HAP-1 (cell line): ENCODE data around the gene NDNF.
A peak's percentile ranks its signal among the peaks of the same experiment; 100 is the strongest.

ENCODE experiments used
- DNase-seq, 2 experiments: peaks; one replicate each; pipeline ENCODE4 v3.0.0-alpha.2; 2016 to 2020; ENCODE audit warnings: low spot score in 2 of 2
- H3K27me3 ChIP-seq: fragments of 250-450 bp; sonication (Bioruptor Pico); 2 replicates; pipeline ENCODE4 v1.5.1; 2020; ENCODE audit warnings: low read depth, mild to moderate bottlenecking, moderate library complexity
- H3K36me3 ChIP-seq: fragments of 250-450 bp; sonication (Bioruptor Pico); replicated peaks from 2 replicates; pipeline ENCODE4 v1.5.1; 2020; ENCODE audit warnings: mild to moderate bottlenecking
- H3K4me1 ChIP-seq: fragments of 250-450 bp; sonication (Bioruptor Pico); 2 replicates; pipeline ENCODE4 v1.5.1; 2020; ENCODE audit warnings: mild to moderate bottlenecking
- H3K4me3 ChIP-seq: fragments of 250-450 bp; sonication (Bioruptor Pico); 2 replicates; pipeline ENCODE4 v1.5.1; 2020; ENCODE audit warnings: mild to moderate bottlenecking, moderate library complexity
- H3K9me3 ChIP-seq: fragments of 250-450 bp; sonication (Bioruptor Pico); 2 replicates; pipeline ENCODE4 v1.5.1; 2020; ENCODE audit warnings: mild to moderate bottlenecking, moderate library complexity
- in situ Hi-C: fragments of 300-500 bp; cut with MboI; formaldehyde crosslinking; loops from 3 replicates; pipeline ENCODE4 v1.14.3; 2020; ENCODE audit warnings: low sequenced_read_pairs, inconsistent platforms, mixed read lengths

The NDNF gene, protein sequence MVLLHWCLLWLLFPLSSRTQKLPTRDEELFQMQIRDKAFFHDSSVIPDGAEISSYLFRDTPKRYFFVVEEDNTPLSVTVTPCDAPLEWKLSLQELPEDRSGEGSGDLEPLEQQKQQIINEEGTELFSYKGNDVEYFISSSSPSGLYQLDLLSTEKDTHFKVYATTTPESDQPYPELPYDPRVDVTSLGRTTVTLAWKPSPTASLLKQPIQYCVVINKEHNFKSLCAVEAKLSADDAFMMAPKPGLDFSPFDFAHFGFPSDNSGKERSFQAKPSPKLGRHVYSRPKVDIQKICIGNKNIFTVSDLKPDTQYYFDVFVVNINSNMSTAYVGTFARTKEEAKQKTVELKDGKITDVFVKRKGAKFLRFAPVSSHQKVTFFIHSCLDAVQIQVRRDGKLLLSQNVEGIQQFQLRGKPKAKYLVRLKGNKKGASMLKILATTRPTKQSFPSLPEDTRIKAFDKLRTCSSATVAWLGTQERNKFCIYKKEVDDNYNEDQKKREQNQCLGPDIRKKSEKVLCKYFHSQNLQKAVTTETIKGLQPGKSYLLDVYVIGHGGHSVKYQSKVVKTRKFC

GRCh38 chr4:121072224-121073003 is at the start of gene NDNF:
Gene NDNF (minus strand): TSS chr4:121072535. CDS start chr4:121045837, 26,698 bp downstream.
- H3K4me3 ChIP-seq: peak within 1 kb of the TSS; percentile 16
- H3K9me3 ChIP-seq: no peaks in the 10 kb centered on the region
- H3K4me1 ChIP-seq: no peaks in the 10 kb centered on the region; the same call in 1 of the 2 replicates
- no peaks in the 10 kb centered on the region for H3K36me3 ChIP-seq
- H3K27me3 ChIP-seq: peaks cover 51% of the 10 kb centered on the region
- in situ Hi-C loops: no loop called here
- DNase-seq: peak in 1 of 2 experiments; percentile 31

DNA sequence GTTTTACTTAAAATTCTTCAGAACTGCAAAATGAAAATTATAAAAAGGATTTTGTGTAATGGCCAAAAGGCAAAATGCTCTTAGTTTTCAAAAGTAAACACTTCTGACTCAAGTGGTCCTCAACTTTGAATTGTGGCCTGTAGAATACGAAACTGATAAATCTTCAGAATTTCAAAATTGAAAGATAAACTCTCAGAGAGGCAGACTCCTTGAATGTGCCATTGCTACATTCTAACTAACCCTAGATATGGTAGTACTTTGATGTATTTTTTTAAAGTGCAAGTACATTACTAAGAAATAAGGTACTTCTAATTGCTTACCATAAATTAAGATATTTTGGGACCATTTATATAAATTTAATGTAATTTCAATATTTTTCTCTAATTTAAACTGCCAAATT is 47.4 kb upstream of the NDNF start:
- DNase-seq: no peak
- no peak overlapping the region for H3K4me3 ChIP-seq
- in situ Hi-C loops: no loop called here
- H3K4me1 ChIP-seq: no peaks in the 10 kb centered on the region
- no peaks in the 10 kb centered on the region for H3K9me3 ChIP-seq
- no peaks in the 10 kb centered on the region for H3K36me3 ChIP-seq
- H3K27me3 ChIP-seq: 0 out of 2 replicates have a peak, but pooled peaks cover 3% of the 10 kb centered on the region

- Histone ChIP-seq H3K27me3 (0 out of 2 replicates have a peak, but pooled peaks cover 3% of the 10 kb centered on the region), H3K9me3 (no peaks in the 10 kb centered on the region), H3K4me3 (no peak overlapping the region), H3K36me3 (no peaks in the 10 kb centered on the region), H3K4me1 (no peaks in the 10 kb centered on the region)
- in situ Hi-C loops: no loop called here
- DNase-seq: no peak
These were observed 46.0 kb upstream of the NDNF start for GRCh38 chr4:121118344-121118743.

DNA sequence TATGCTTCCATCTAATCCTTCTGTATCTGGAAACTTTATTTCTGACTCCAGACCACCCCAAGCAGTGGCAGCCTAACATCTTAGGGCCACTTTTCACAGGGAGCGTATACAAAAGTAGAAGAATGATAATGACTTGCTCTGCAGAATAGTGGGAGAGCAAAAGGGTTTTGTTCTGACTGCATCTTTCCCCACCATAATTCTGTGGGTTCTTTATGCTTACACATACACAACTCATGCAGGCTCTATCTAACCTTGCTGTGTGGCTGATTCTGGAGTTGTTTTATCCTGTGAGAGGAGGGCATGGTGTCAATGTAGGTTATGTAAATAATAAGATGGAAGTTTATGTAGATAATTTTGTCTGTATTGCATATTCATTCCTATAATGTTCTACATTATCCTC is 42.4 kb upstream of the NDNF start:
- H3K4me3 ChIP-seq: no peak overlapping the region
- no peak for DNase-seq
- in situ Hi-C loops: no loop called here

DNA sequence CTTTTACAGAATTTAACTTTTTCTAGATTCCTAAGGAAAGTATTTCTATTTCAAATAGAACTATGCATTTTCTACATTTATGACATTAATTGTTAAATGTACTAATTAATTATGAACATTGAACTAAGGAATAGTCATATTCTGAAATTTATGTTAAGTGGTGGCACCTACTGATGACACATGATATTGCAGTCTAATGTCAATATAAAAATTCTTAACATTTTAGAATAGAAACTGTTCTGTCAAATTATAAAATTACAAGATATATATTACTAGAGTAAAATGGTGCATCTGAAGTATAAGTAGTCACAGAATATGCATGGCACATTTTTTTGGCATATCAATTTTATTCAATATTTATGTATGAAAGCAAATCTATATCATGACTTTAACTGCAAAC is 40.2 kb upstream of the NDNF start:
- in situ Hi-C loops: no loop called here
- H3K9me3 ChIP-seq: no peaks in the 10 kb centered on the region
- no peaks in the 10 kb centered on the region for H3K4me1 ChIP-seq
- no peak for DNase-seq
- H3K27me3 ChIP-seq: peaks cover 3% of the 10 kb centered on the region; the same call in 1 of the 2 replicates
- no peak overlapping the region for H3K4me3 ChIP-seq
- no peaks in the 10 kb centered on the region for H3K36me3 ChIP-seq

More for the DNA sequence above, 42.4 kb upstream of the NDNF start:
- Histone ChIP-seq H3K9me3 (no peaks in the 10 kb centered on the region), H3K36me3 (no peaks in the 10 kb centered on the region), H3K27me3 (0 out of 2 replicates have a peak, but pooled peaks cover 3% of the 10 kb centered on the region), H3K4me1 (no peaks in the 10 kb centered on the region)

DNA sequence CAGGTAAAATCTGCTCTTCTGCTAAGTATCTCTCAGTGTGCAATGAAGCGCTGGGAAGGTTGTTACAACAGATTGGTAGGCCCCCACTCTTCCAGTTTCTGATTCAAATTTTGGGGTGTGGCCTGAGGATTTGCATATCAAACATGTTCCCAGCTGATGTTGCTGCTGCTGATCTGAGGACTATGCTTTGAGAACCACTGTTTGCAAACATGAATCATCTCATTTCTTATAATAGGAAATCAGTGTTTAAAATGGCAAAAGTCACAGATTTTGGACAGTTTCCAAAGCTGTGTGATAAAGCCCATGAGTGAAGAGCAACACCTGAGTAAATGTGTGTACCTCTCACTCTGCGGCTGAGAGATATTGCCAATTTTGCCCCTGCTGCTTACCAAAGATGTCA is 36.2 kb upstream of the NDNF start:
- Histone ChIP-seq H3K27me3 (no peaks in the 10 kb centered on the region; the same call in 1 of the 2 replicates), H3K4me3 (no peak overlapping the region), H3K4me1 (no peaks in the 10 kb centered on the region), H3K9me3 (no peaks in the 10 kb centered on the region), H3K36me3 (no peaks in the 10 kb centered on the region)
- no peak for DNase-seq
- in situ Hi-C loops: no loop called here

DNA sequence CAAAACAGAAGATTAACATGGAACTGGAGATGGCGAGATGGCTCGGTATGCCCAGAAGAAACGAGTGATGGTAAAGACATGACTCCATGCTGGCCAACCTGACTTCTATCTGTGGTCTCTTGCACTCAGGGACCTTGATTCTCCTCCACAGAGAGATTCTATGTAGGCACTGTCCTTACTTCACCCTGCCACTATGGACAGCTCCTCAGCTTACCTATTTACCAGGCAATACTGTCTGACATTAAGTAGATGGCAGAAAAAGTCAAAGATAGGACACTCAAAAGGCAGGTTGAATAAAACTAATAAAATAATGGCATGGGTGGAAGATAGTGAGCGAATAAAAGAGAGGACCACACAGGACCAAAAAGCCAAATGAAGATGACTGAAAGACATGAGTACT is 35.2 kb upstream of the NDNF start:
- no peaks in the 10 kb centered on the region for H3K4me1 ChIP-seq
- no peaks in the 10 kb centered on the region for H3K9me3 ChIP-seq
- no peaks in the 10 kb centered on the region; the same call in 1 of the 2 replicates for H3K27me3 ChIP-seq
- in situ Hi-C loops: no loop called here
- no peak for DNase-seq
- no peak overlapping the region for H3K4me3 ChIP-seq
- no peaks in the 10 kb centered on the region for H3K36me3 ChIP-seq

GRCh38 chr4:121100093-121100775 is 27.9 kb upstream of the NDNF start:
- in situ Hi-C loops: no loop called here
- no peaks in the 10 kb centered on the region for H3K4me1 ChIP-seq
- H3K9me3 ChIP-seq: no peaks in the 10 kb centered on the region
- H3K4me3 ChIP-seq: no peak overlapping the region
- DNase-seq: no peak
- no peaks in the 10 kb centered on the region for H3K36me3 ChIP-seq
- H3K27me3 ChIP-seq: 0 out of 2 replicates have a peak, but pooled peaks cover 4% of the 10 kb centered on the region

GRCh38 chr4:121098266-121098665 is 25.9 kb upstream of the NDNF start:
- DNase-seq: no peak
- Histone ChIP-seq H3K4me3 (no peak overlapping the region), H3K27me3 (0 out of 2 replicates have a peak, but pooled peaks cover 4% of the 10 kb centered on the region), H3K4me1 (no peaks in the 10 kb centered on the region), H3K9me3 (no peaks in the 10 kb centered on the region), H3K36me3 (no peaks in the 10 kb centered on the region)
- in situ Hi-C loops: loop anchor here (10.0 to 25.0 kb wide), 2 partner anchors 936 to 1023 kb away; no protein-coding TSS in a partner anchor

- in situ Hi-C loops: loop anchor here (10.0 to 25.0 kb wide), 2 partner anchors 934 to 1022 kb away; no protein-coding TSS in a partner anchor
- no peaks in the 10 kb centered on the region for H3K4me1 ChIP-seq
These were observed 24.3 kb upstream of the NDNF start for GRCh38 chr4:121096629-121097028.

GRCh38 chr4:121096191-121096590 is 23.9 kb upstream of the NDNF start:
- no peaks in the 10 kb centered on the region for H3K4me1 ChIP-seq
- no peak for DNase-seq
- H3K27me3 ChIP-seq: 0 out of 2 replicates have a peak, but pooled peaks cover 4% of the 10 kb centered on the region
- H3K4me3 ChIP-seq: no peak overlapping the region
- H3K9me3 ChIP-seq: no peaks in the 10 kb centered on the region
- in situ Hi-C loops: loop anchor here (10.0 to 25.0 kb wide), 2 partner anchors 934 to 1021 kb away; no protein-coding TSS in a partner anchor
- no peaks in the 10 kb centered on the region for H3K36me3 ChIP-seq

More at GRCh38 chr4:121096629-121097028, 24.3 kb upstream of the NDNF start:
- DNase-seq: no peak
- Histone ChIP-seq H3K9me3 (no peaks in the 10 kb centered on the region), H3K4me3 (no peak overlapping the region), H3K36me3 (no peaks in the 10 kb centered on the region), H3K27me3 (0 out of 2 replicates have a peak, but pooled peaks cover 4% of the 10 kb centered on the region)

GRCh38 chr4:121094297-121094966 is 22.1 kb upstream of the NDNF start:
- DNase-seq: no peak
- in situ Hi-C loops: loop anchor here (10.0 to 25.0 kb wide), 2 partner anchors 932 to 1020 kb away; no protein-coding TSS in a partner anchor

More at GRCh38 chr4:121094297-121094966, 22.1 kb upstream of the NDNF start:
- H3K27me3 ChIP-seq: 0 out of 2 replicates have a peak, but pooled peaks cover 4% of the 10 kb centered on the region
- H3K9me3 ChIP-seq: no peaks in the 10 kb centered on the region
- no peaks in the 10 kb centered on the region for H3K36me3 ChIP-seq
- H3K4me1 ChIP-seq: no peaks in the 10 kb centered on the region
- H3K4me3 ChIP-seq: no peak overlapping the region
